ENCODE data around the gene OR5A2. TPM values are rescaled to one million over a fixed set of nuclear protein-coding genes. Genes with fewer than 3 reads are reported as not detected.

The OR5A2 gene
- total and polyA plus RNA-seq, 2 of the 8 experiments (the other 6 are each of a cell fraction or from before 2014, with no cell fraction given): not detected

DNA sequence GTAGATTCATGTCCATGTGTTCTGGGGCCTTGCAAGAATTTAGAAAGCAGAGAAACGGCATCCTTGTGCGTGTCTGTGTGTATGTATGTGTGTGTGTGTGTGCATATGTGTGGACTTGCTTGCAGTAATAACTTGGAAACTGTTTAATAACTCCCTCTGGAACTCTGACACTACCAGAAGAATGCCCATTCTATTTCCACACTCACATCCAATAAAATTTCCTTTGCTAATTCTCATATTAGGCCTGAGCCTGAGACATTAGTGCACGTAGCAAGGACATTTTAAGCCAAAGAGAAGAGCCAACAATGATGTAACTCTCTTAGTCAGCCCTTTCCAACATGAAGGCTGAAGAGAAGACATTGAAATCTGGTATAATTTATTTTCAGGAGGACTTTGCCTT is 33.7 kb upstream of the OR5A2 start (continued):
- no peak for TF ChIP-seq RAD21 (IDR thresholded peaks at IDR 0.05 in 1 of 2, conservative IDR thresholded peaks at IDR 0.05 in 1 of 2; ENCODE audit: low read depth in 2 of 2, low read length in 2 of 2)

Data from H1 (cell line).